ENCODE data around the gene ACSM6.

The ACSM6 gene

DNA sequence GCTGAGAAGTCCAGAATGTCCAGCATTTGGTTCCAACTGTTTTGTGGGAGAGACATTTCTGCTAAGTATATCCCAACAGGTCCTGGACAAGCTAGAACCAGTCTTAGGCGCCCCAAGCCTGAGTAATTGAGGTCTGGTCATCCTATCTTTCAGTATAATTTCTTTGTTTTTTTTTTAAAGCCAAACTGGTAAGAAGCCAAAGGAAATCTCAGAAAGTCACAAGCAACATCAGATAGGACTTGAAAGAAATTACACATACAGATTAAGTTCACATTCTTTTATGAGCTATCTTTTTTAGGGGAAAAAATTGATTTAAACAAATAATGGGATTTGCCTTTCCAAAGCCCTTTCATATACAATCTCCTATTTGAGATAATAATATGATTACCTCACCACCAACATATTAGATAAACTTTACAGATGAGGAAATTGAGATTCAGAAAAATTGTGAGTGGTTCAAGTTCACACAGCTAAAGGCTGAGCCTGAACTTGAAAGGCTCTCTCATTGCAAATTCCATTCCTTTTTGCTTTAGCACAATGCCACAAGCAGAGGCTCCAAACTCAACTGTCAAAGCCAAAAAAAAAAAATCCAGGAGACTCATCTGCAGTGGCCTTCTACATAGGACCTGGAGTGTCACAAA lies 81.8 kb downstream of the ACSM6 start:
- no peak for DNase-seq

DNA sequence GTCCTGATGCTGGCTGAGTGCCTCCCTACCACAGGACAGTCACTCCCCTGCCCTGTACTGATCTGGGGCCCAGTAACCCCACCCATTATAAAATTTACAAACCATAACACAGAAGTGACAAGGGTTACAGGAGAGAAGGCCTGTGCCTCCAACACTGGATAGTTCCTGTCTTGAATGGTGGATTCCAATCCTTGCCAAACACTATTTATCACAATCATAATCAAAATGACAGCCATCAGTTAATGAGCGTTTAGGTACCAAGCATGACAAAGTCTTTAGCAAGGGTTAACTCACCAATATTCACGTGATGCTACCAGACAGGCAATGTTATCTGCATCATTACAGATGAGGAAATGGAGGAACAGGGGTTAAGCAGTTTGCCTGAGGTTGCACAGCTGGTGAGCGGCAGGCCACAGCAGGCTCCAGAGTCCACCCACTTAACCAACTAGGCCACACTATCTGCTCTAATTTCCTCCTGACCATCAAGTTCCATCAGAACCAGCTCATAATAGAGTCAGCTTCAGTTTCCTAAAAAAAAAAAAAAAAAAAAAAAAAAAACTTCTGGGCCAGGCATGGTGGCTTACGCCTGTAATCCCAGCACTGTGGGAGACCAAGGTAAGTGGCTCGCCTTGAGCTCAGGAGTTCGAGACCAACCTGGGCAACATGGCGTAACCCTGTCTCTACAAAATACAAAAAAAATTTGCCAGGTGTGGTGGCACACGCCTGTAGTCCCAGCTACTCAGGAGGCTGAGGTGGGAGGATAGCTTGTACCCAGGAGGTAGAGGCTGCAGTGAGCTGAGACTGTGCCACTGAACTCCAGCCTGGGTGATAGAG lies 82.5 kb downstream of the ACSM6 start:
- DNase-seq = no peak

GRCh38 chr10:95277201-95277570 lies 83.1 kb downstream of the ACSM6 start:
- no peak for DNase-seq

- DNase-seq = no peak
Measured at GRCh38 chr10:95277614-95278013, 83.6 kb downstream of the ACSM6 start.
